ENCODE measurements around the gene HCN3. TPM values are rescaled to one million over a fixed set of nuclear protein-coding genes. Genes with fewer than 3 reads are reported as not detected.

The HCN3 gene
- total RNA-seq, 1 experiment from 2014 or later, result 11.3 TPM

GRCh38 chr1:155322571-155322952, 45.3 kb downstream of the HCN3 start:
- peaks cover 30% of the 10 kb centered on the region for H3K36me3 ChIP-seq (ENCODE audit: insufficient read depth, low read length, poor library complexity, severe bottlenecking)
- H3K4me1 ChIP-seq (ENCODE audit: insufficient read depth, low read length, poor library complexity, severe bottlenecking), result peaks cover 27% of the 10 kb centered on the region
- BruUV-seq (replicated peaks), result no TSS peak
- no peaks in the 10 kb centered on the region for H3K27me3 ChIP-seq (replicated peaks; ENCODE audit: insufficient read depth, low read depth, low read length, poor library complexity)
- ChIA-PET CTCF (interaction anchor here (0.5 to 2.7 kb wide), 5 partner anchors 47 to 770 kb away, joined by 4 to 28 read pairs (median 4); partner anchors contain the start of gene CLK2), POLR2A (ENCODE audit: low non-redundant PET) (no interaction called here)
- H3K9me3 ChIP-seq (ENCODE audit: low read depth, low read length, poor library complexity, severe bottlenecking), result no peaks in the 10 kb centered on the region
- H3K4me3 ChIP-seq (ENCODE audit: low read depth, low read length, poor library complexity, severe bottlenecking), result peak overlapping the region; percentile 68
- DNase-seq (ENCODE audit: low spot score), result peak; percentile 22
- intact Hi-C loops (cut with micrococcal nuclease; ENCODE audit: unreplicated experiment), result loop anchor here (2.0 to 10.0 kb wide), 5 partner anchors 46 to 272 kb away; partner anchors contain the start of genes ASH1L, HCN3, KRTCAP2 and MTX1
- no peak for TF ChIP-seq EZH2 (IDR thresholded peaks at IDR 0.05; ENCODE audit: borderline replicate concordance, low read depth, low read length, poor library complexity, severe bottlenecking)
- no peak for TF ChIP-seq CTCF (conservative IDR thresholded peaks at IDR 0.05; ENCODE audit: low read depth, low read length)
- peak overlapping the region; percentile 78 for H3K27ac ChIP-seq (ENCODE audit: low read depth, low read length, poor library complexity, severe bottlenecking)

- ChIA-PET POLR2A (ENCODE audit: low non-redundant PET) (no interaction called here), CTCF (interaction anchor here (0.5 to 2.7 kb wide), 10 partner anchors 15 to 1424 kb away, joined by 3 to 28 read pairs (median 4); partner anchors contain the start of genes CLK2, FDPS and SCAMP3)
- H3K36me3 ChIP-seq (ENCODE audit: insufficient read depth, low read length, poor library complexity, severe bottlenecking), result peaks cover 24% of the 10 kb centered on the region
- intact Hi-C loops (cut with micrococcal nuclease; ENCODE audit: unreplicated experiment), result loop anchor here (2.0 to 10.0 kb wide), 5 partner anchors 46 to 272 kb away; partner anchors contain the start of genes ASH1L, HCN3, KRTCAP2 and MTX1
- peak; percentile 91 for TF ChIP-seq CTCF (conservative IDR thresholded peaks at IDR 0.05; ENCODE audit: low read depth, low read length)
- TF ChIP-seq EZH2 (IDR thresholded peaks at IDR 0.05; ENCODE audit: borderline replicate concordance, low read depth, low read length, poor library complexity, severe bottlenecking), result no peak
- peak overlapping the region; percentile 68 for H3K4me3 ChIP-seq (ENCODE audit: low read depth, low read length, poor library complexity, severe bottlenecking)
- peaks cover 27% of the 10 kb centered on the region for H3K4me1 ChIP-seq (ENCODE audit: insufficient read depth, low read length, poor library complexity, severe bottlenecking)
- BruUV-seq (replicated peaks), result no TSS peak
- no peaks in the 10 kb centered on the region for H3K27me3 ChIP-seq (replicated peaks; ENCODE audit: insufficient read depth, low read depth, low read length, poor library complexity)
- peak overlapping the region; percentile 78 for H3K27ac ChIP-seq (ENCODE audit: low read depth, low read length, poor library complexity, severe bottlenecking)
- DNase-seq (ENCODE audit: low spot score), result peak; percentile 89
- no peaks in the 10 kb centered on the region for H3K9me3 ChIP-seq (ENCODE audit: low read depth, low read length, poor library complexity, severe bottlenecking)
Measured at GRCh38 chr1:155322953-155323728, 45.9 kb downstream of the HCN3 start.

- ChIA-PET POLR2A (ENCODE audit: low non-redundant PET) (no interaction called here), CTCF (interaction anchor here (0.5 to 2.7 kb wide), 11 partner anchors 15 to 1423 kb away, joined by 3 to 28 read pairs (median 5); partner anchors contain the start of genes FDPS and SCAMP3)
- intact Hi-C loops (cut with micrococcal nuclease; ENCODE audit: unreplicated experiment), result loop anchor here (2.0 to 10.0 kb wide), 5 partner anchors 47 to 271 kb away; partner anchors contain the start of genes ASH1L, HCN3, KRTCAP2 and MTX1
- H3K36me3 ChIP-seq (ENCODE audit: insufficient read depth, low read length, poor library complexity, severe bottlenecking), result peaks cover 20% of the 10 kb centered on the region
- no peaks in the 10 kb centered on the region for H3K27me3 ChIP-seq (replicated peaks; ENCODE audit: insufficient read depth, low read depth, low read length, poor library complexity)
- H3K9me3 ChIP-seq (ENCODE audit: low read depth, low read length, poor library complexity, severe bottlenecking), result no peaks in the 10 kb centered on the region
- TF ChIP-seq EZH2 (IDR thresholded peaks at IDR 0.05; ENCODE audit: borderline replicate concordance, low read depth, low read length, poor library complexity, severe bottlenecking) (no peak), CTCF (conservative IDR thresholded peaks at IDR 0.05; ENCODE audit: low read depth, low read length) (no peak)
- peaks cover 27% of the 10 kb centered on the region for H3K4me1 ChIP-seq (ENCODE audit: insufficient read depth, low read length, poor library complexity, severe bottlenecking)
- peak; percentile 92 for DNase-seq (ENCODE audit: low spot score)
- H3K4me3 ChIP-seq (ENCODE audit: low read depth, low read length, poor library complexity, severe bottlenecking), result peak overlapping the region; percentile 68
- no TSS peak for BruUV-seq (replicated peaks)
- H3K27ac ChIP-seq (ENCODE audit: low read depth, low read length, poor library complexity, severe bottlenecking), result peak overlapping the region; percentile 78
Measured at GRCh38 chr1:155323729-155324036, 46.4 kb downstream of the HCN3 start.
